Activated CD4-positive, CD25-positive, alpha-beta regulatory T cell treated with anti-CD3 and anti-CD28 coated beads, Interleukin-2, amount 50 U/mL, for 72 hours (primary cell): ENCODE data around the gene MSMO1.

Experiments used
- DNase-seq: peaks from one replicate; pipeline ENCODE4 v3.0.0; 2021

Gene MSMO1

GRCh38 chr4:165364452-165365080, 37.1 kb downstream of the MSMO1 start:
- DNase-seq, result no peak

- no peak for DNase-seq
Measured at GRCh38 chr4:165367040-165367439, 39.6 kb downstream of the MSMO1 start.

- DNase-seq, result no peak
Measured at GRCh38 chr4:165368114-165368513, 40.6 kb downstream of the MSMO1 start.

- no peak for DNase-seq
Measured at GRCh38 chr4:165368567-165368966, 41.1 kb downstream of the MSMO1 start.

- no peak for DNase-seq
Measured at GRCh38 chr4:165369522-165369921, 42.1 kb downstream of the MSMO1 start.

- no peak for DNase-seq
Measured at GRCh38 chr4:165370530-165370929, 43.1 kb downstream of the MSMO1 start.

- DNase-seq, result no peak
Measured at GRCh38 chr4:165375465-165375864, 48.0 kb downstream of the MSMO1 start.

GRCh38 chr4:165378398-165378744, 50.9 kb downstream of the MSMO1 start:
- DNase-seq, result no peak

- peak; percentile 59 for DNase-seq
Measured at GRCh38 chr4:165378745-165379677, 51.5 kb downstream of the MSMO1 start, which contains the start of gene CPE. CPE (plus strand) TSS chr4:165379008; CDS start chr4:165379222, 214 bp downstream.

- DNase-seq, result no peak
Measured at GRCh38 chr4:165379678-165380064, 52.2 kb downstream of the MSMO1 start.

GRCh38 chr4:165380805-165381204, 53.3 kb downstream of the MSMO1 start:
- no peak for DNase-seq

GRCh38 chr4:165381821-165382373, 54.4 kb downstream of the MSMO1 start:
- DNase-seq, result no peak

GRCh38 chr4:165382640-165383039, 55.2 kb downstream of the MSMO1 start:
- DNase-seq, result no peak

GRCh38 chr4:165383591-165384073, 56.2 kb downstream of the MSMO1 start:
- no peak for DNase-seq

- no peak for DNase-seq
Measured at GRCh38 chr4:165384186-165384585, 56.7 kb downstream of the MSMO1 start.

GRCh38 chr4:165384598-165384997, 57.1 kb downstream of the MSMO1 start:
- DNase-seq, result no peak

- DNase-seq, result no peak
Measured at GRCh38 chr4:165385126-165385525, 57.7 kb downstream of the MSMO1 start.

GRCh38 chr4:165386328-165386727, 58.9 kb downstream of the MSMO1 start:
- no peak for DNase-seq

- DNase-seq, result no peak
Measured at GRCh38 chr4:165388756-165389155, 61.3 kb downstream of the MSMO1 start.
